H9 (cell line): ENCODE measurements around the gene KRTAP5-10. TPM values are rescaled to one million over a fixed set of nuclear protein-coding genes. Genes with fewer than 3 reads are reported as not detected.
"Not testable (repeated sequence)": the region's sequence is repeated elsewhere in the genome, so short reads cannot be mapped to it uniquely, and the experiment has no call there.

Experiments
- DNase-seq: peaks from one replicate; pipeline ENCODE4 v3.0.0-alpha.2; 2017
- H2AFZ ChIP-seq: one replicate; pipeline ENCODE4 v1.6.1; 2013; ENCODE audit warnings: mild to moderate bottlenecking, low read length, control low read depth, moderate library complexity
- H2AK5ac ChIP-seq: 2 replicates; pipeline ENCODE4 v1.6.1; 2013; ENCODE audit warnings: low read length, control low read depth, mixed read lengths; ENCODE audit not compliant: insufficient read length
- H2BK120ac ChIP-seq: one replicate; pipeline ENCODE4 v1.6.1; 2013; ENCODE audit warnings: low read depth, mild to moderate bottlenecking, low read length, control low read depth, inconsistent platforms; ENCODE audit not compliant: poor library complexity, severe bottlenecking
- H2BK12ac ChIP-seq: 2 replicates; pipeline ENCODE4 v1.6.1; 2013; ENCODE audit warnings: low read length, control low read depth, mixed read lengths, low read depth; ENCODE audit not compliant: insufficient read length
- H2BK15ac ChIP-seq: 2 replicates; pipeline ENCODE4 v1.6.1; 2013; ENCODE audit warnings: low read depth, low read length, control low read depth
- H2BK20ac ChIP-seq: one replicate; pipeline ENCODE4 v1.6.1; 2013; ENCODE audit warnings: low read depth, mild to moderate bottlenecking, low read length, control low read depth, inconsistent platforms; ENCODE audit not compliant: poor library complexity, severe bottlenecking
- H2BK5ac ChIP-seq: 2 replicates; pipeline ENCODE4 v1.6.1; 2013; ENCODE audit warnings: low read length, control low read depth, mixed read lengths; ENCODE audit not compliant: insufficient read length
- H3K14ac ChIP-seq: 2 replicates; pipeline ENCODE4 v1.6.1; 2013; ENCODE audit warnings: low read length, control low read depth; ENCODE audit not compliant: insufficient read depth
- H3K18ac ChIP-seq: 2 replicates; pipeline ENCODE4 v1.6.1; 2013; ENCODE audit warnings: low read depth, mild to moderate bottlenecking, mixed read lengths, low read length, control low read depth; ENCODE audit not compliant: insufficient read length
- H3K23ac ChIP-seq: 2 replicates; pipeline ENCODE4 v1.6.1; 2013; ENCODE audit warnings: low read length, control low read depth, mixed read lengths, low read depth; ENCODE audit not compliant: insufficient read length
- H3K23me2 ChIP-seq: 2 replicates; pipeline ENCODE4 v1.6.1; 2013; ENCODE audit warnings: low read depth, mild to moderate bottlenecking, mixed read lengths, low read length, control low read depth; ENCODE audit not compliant: insufficient read length, poor library complexity, severe bottlenecking
- H3K27ac ChIP-seq: 2 replicates; pipeline ENCODE4 v1.5.1; 2013; ENCODE audit warnings: low read length, control low read depth, mixed read lengths, low read depth; ENCODE audit not compliant: insufficient read length
- H3K27me3 ChIP-seq: 2 replicates; pipeline ENCODE4 v1.6.1; 2013; ENCODE audit warnings: low read length, control low read depth, inconsistent platforms; ENCODE audit not compliant: insufficient read depth
- H3K4ac ChIP-seq: 2 replicates; pipeline ENCODE4 v1.6.1; 2013; ENCODE audit warnings: low read depth, mild to moderate bottlenecking, control low read depth, inconsistent platforms, low read length, moderate library complexity
- H3K4me1 ChIP-seq: 2 replicates; pipeline ENCODE4 v1.6.1; 2013; ENCODE audit warnings: low read length, control low read depth, inconsistent platforms; ENCODE audit not compliant: insufficient read depth
- H3K4me2 ChIP-seq: 2 replicates; pipeline ENCODE4 v1.6.1; 2013; ENCODE audit warnings: low read length, control low read depth, mixed read lengths; ENCODE audit not compliant: insufficient read length, insufficient read depth
- H3K56ac ChIP-seq: 2 replicates; pipeline ENCODE4 v1.6.1; 2013; ENCODE audit warnings: low read depth, mild to moderate bottlenecking, mixed read lengths, low read length, control low read depth; ENCODE audit not compliant: insufficient read length
- H3K79me1 ChIP-seq: 2 replicates; pipeline ENCODE4 v1.6.1; 2013; ENCODE audit warnings: low read depth, mild to moderate bottlenecking, moderate library complexity, low read length, control low read depth, inconsistent platforms; ENCODE audit not compliant: insufficient read depth, poor library complexity, severe bottlenecking
- H3K79me2 ChIP-seq: 2 replicates; pipeline ENCODE4 v1.6.1; 2013; ENCODE audit warnings: low read length, control low read depth, inconsistent platforms; ENCODE audit not compliant: insufficient read depth
- H3K9ac ChIP-seq: 2 replicates; pipeline ENCODE4 v1.6.1; 2013; ENCODE audit warnings: low read length, control low read depth, mixed read lengths; ENCODE audit not compliant: insufficient read length; ENCODE audit errors: extremely low read depth
- H3K9me3 ChIP-seq: one replicate; pipeline ENCODE4 v1.6.1; 2013; ENCODE audit warnings: low read depth, low read length, inconsistent platforms; ENCODE audit not compliant: control insufficient read depth
- H3T11ph ChIP-seq: one replicate; pipeline ENCODE4 v1.6.1; 2013; ENCODE audit warnings: mild to moderate bottlenecking, low read length, control low read depth, inconsistent platforms
- H4K20me1 ChIP-seq: one replicate; pipeline ENCODE4 v1.6.1; 2013; ENCODE audit not compliant: control insufficient read depth, insufficient read length, insufficient read depth
- H4K5ac ChIP-seq: 2 replicates; pipeline ENCODE4 v1.6.1; 2013; ENCODE audit warnings: low read depth, mild to moderate bottlenecking, mixed read lengths, low read length, control low read depth; ENCODE audit not compliant: insufficient read length
- H4K8ac ChIP-seq: replicated peaks from 2 replicates; pipeline ENCODE4 v1.6.1; 2013; ENCODE audit warnings: low read length, control low read depth, mixed read lengths, low read depth; ENCODE audit not compliant: insufficient read length
- H4K91ac ChIP-seq: 2 replicates; pipeline ENCODE4 v1.6.1; 2013; ENCODE audit warnings: low read depth, mild to moderate bottlenecking, moderate library complexity, mixed read lengths, low read length, control low read depth; ENCODE audit not compliant: insufficient read length
- H3K27ac Mint-ChIP-seq, 3 experiments: 2 replicates in 2 of 3; 3 replicates in 1 of 3; pipeline ENCODE4 v1.8.0; 2020 to 2021; ENCODE audit warnings: mixed read lengths in 3 of 3, mild to moderate bottlenecking in 1 of 3, moderate library complexity in 1 of 3
- H3K27me3 Mint-ChIP-seq: 2 replicates; pipeline ENCODE4 v1.8.0; 2021; ENCODE audit warnings: low read depth, mild to moderate bottlenecking, moderate library complexity, mixed read lengths
- H3K36me3 Mint-ChIP-seq, 3 experiments: 2 replicates in 2 of 3; 3 replicates in 1 of 3; pipeline ENCODE4 v1.8.0; 2020 to 2021; ENCODE audit warnings: low read depth in 3 of 3, mixed read lengths in 3 of 3; ENCODE audit not compliant: insufficient read depth in 1 of 3
- H3K4me1 Mint-ChIP-seq, 2 experiments: 2 replicates each; pipeline ENCODE4 v1.8.0; 2020; ENCODE audit warnings: mixed read lengths in 2 of 2
- H3K4me3 Mint-ChIP-seq, 2 experiments: 2 replicates in 1 of 2; 3 replicates in 1 of 2; pipeline ENCODE4 v1.8.0; 2020 to 2021; ENCODE audit warnings: mild to moderate bottlenecking in 2 of 2, mixed read lengths in 2 of 2, moderate library complexity in 1 of 2
- H3K9me3 Mint-ChIP-seq, 2 experiments: 2 replicates in 1 of 2; 3 replicates in 1 of 2; pipeline ENCODE4 v1.8.0; 2020; ENCODE audit warnings: mild to moderate bottlenecking in 2 of 2, mixed read lengths in 2 of 2, moderate library complexity in 1 of 2
- WGBS: extraction: QIAGEN DNeasy Blood & Tissue Kit; methylation state at CpG from one replicate; pipeline ENCODE4 v1.1.7; 2013; ENCODE audit warnings: missing lambda C conversion rate, low lambda C conversion rate, mixed read lengths; ENCODE audit not compliant: insufficient read length; ENCODE audit errors: extremely low coverage; 5-methylcytosine and 5-hydroxymethylcytosine counted together
- total RNA-seq: library from RNA; stranded (reverse); gene quantifications from 2 replicates; pipeline ENCODE4 v1.2.1, GENCODE V29; 2021

The KRTAP5-10 gene
- total RNA-seq, 1 experiment from 2014 or later = not detected

GRCh38 chr11:71608272-71608671, 42.9 kb downstream of the KRTAP5-10 start:
- not testable (repeated sequence) for H2BK15ac ChIP-seq, H3K27ac ChIP-seq, H2BK12ac ChIP-seq, H3K14ac ChIP-seq, H2AFZ ChIP-seq, H3K4me1 Mint-ChIP-seq, H3K27me3 ChIP-seq, H3K4me1 ChIP-seq, H3K79me2 ChIP-seq, DNase-seq, H4K91ac ChIP-seq, H2BK20ac ChIP-seq, H4K5ac ChIP-seq, H2AK5ac ChIP-seq, H3K36me3 Mint-ChIP-seq, H4K8ac ChIP-seq, H4K20me1 ChIP-seq, H3K56ac ChIP-seq, H3K9ac ChIP-seq, H2BK120ac ChIP-seq, H3K9me3 Mint-ChIP-seq, H3K79me1 ChIP-seq, H3K4ac ChIP-seq, H2BK5ac ChIP-seq, H3T11ph ChIP-seq, H3K23ac ChIP-seq, H3K27ac Mint-ChIP-seq, H3K9me3 ChIP-seq, H3K23me2 ChIP-seq, H3K18ac ChIP-seq
- Mint-ChIP-seq H3K27me3 (peaks cover 75% of the 10 kb centered on the region), H3K4me3 (peak overlapping the region; percentile 17 to 26; a peak in 3 of 5 replicates)
- WGBS = no CpG with 5 or more reads among the region's 21 CpGs
- peak overlapping the region; percentile 21 for H3K4me2 ChIP-seq

GRCh38 chr11:71611218-71611910, 46.0 kb downstream of the KRTAP5-10 start:
- not testable (repeated sequence) for H3K23ac ChIP-seq, H3K9me3 Mint-ChIP-seq, H3K79me1 ChIP-seq, H4K91ac ChIP-seq, H3K36me3 Mint-ChIP-seq, H3K14ac ChIP-seq, H3K4me1 Mint-ChIP-seq, H3K9ac ChIP-seq, H4K20me1 ChIP-seq, H3K27me3 ChIP-seq, H2AK5ac ChIP-seq, H2BK5ac ChIP-seq, H3K4me3 Mint-ChIP-seq, H3K79me2 ChIP-seq, H3K4ac ChIP-seq, H2BK120ac ChIP-seq, H2AFZ ChIP-seq, DNase-seq, H3K4me1 ChIP-seq, H4K5ac ChIP-seq, H3K56ac ChIP-seq, H2BK20ac ChIP-seq, H4K8ac ChIP-seq, H3K27ac Mint-ChIP-seq, H3K9me3 ChIP-seq, H2BK12ac ChIP-seq, H3K18ac ChIP-seq, H3T11ph ChIP-seq, H2BK15ac ChIP-seq, H3K23me2 ChIP-seq, H3K27ac ChIP-seq, H3K4me2 ChIP-seq
- H3K27me3 Mint-ChIP-seq = peaks cover 57% of the 10 kb centered on the region
- no CpG with 5 or more reads among the region's 21 CpGs for WGBS
